Activated naive CD4-positive, alpha-beta T cell treated with anti-CD3 and anti-CD28 coated beads, Interleukin-2, amount 50 U/mL, for 24 hours (primary cell): Measurements from ENCODE around the gene FUOM.

Source experiments
- H3K27ac Mint-ChIP-seq: one replicate; pipeline ENCODE4 v1.8.0; 2021; ENCODE audit warnings: mild to moderate bottlenecking, mixed read lengths
- H3K27me3 Mint-ChIP-seq: one replicate; pipeline ENCODE4 v1.8.0; 2021; ENCODE audit warnings: mixed read lengths
- H3K36me3 Mint-ChIP-seq: one replicate; pipeline ENCODE4 v1.8.0; 2021; ENCODE audit warnings: mixed read lengths
- H3K4me1 Mint-ChIP-seq: one replicate; pipeline ENCODE4 v1.8.0; 2021; ENCODE audit warnings: mixed read lengths
- H3K4me3 Mint-ChIP-seq: one replicate; pipeline ENCODE4 v1.8.0; 2021; ENCODE audit warnings: mild to moderate bottlenecking, mixed read lengths
- H3K9me3 Mint-ChIP-seq: one replicate; pipeline ENCODE4 v1.8.0; 2021; ENCODE audit warnings: mixed read lengths

Gene FUOM, protein sequence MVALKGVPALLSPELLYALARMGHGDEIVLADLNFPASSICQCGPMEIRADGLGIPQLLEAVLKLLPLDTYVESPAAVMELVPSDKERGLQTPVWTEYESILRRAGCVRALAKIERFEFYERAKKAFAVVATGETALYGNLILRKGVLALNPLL

DNA sequence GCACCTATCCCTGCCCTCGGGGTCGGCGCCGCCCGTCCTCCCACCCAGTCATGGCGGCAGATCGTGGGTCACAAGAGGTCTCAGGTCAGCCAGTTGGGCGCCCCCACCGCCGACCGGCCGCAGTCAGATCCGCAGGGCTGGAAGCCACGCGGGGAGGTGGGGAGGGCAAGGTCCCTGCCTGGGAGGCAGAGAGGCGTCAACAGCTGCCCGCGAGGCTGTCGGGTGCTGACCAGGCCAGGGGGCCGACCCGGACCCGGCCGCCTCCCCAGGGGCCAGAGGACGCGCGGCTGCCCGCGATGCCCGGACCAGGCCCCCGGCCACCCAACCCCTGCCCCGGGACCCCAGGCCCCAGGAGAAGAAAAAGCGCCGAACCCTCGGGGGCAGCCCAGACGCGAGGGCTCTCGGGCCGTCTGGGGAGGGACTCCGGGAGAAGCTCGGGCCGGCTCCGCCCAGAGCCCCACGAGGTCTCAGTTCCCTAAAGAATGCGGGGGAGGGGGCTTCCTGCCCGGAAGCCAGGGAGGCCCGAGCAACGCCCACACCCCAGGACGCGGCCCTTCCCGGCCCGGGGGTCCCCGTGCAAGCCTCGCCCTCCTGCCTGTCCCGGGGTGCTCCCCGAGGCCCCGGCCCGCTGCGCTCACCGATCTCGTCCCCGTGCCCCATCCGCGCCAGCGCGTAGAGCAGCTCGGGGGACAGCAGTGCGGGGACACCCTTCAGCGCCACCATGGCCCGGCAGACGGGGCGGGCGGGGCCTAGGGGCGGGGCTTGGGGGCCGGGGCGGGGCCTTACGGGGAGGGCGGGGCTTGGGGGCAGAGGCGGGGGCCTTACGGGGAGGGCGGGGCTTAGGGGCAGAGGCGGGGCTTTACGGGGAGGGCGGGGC, at the start of gene FUOM:
TSS of gene FUOM (minus strand) at position 735 of the 877 bp plus-strand sequence. CDS start at position 723, 12 bp downstream.
- Mint-ChIP-seq H3K27me3 (no peaks in the 10 kb centered on the region), H3K27ac (peak within 1 kb of the TSS; percentile 8), H3K36me3 (no peaks in the 10 kb centered on the region), H3K4me1 (no peaks in the 10 kb centered on the region), H3K4me3 (peak within 1 kb of the TSS; percentile 85), H3K9me3 (no peaks in the 10 kb centered on the region)

DNA sequence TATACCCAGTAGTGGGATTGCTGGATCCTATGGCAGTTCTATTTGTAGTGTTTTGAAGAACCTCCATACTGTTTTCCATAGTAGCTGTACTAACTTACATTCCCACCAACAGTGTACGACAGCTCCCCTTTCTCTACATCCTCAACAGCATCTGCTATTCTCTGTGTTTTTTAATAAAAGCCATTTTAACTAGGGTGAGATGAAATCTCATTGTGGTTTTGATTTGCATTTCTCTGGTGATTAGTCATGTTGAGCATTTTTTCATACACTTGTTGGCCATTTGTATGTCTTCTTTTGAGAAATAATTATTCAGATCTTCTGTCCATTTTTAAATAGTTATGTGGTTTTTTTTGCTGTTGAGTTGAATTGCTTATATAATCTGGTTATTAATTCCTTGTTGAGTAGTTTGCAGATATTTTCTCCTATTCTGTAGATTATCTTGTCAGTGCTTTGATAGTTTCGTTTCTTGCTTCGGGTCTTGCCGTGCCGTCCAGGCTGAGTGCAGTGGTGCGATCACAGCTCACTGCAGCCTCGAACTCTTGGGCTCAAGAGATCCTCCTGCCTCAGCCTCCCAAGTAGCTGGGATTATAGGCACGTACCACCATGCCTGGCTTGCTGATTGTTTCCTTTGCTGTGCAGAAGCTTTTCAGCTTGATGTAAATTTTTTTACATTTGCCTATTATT, 48.2 kb upstream of the FUOM start:
- Mint-ChIP-seq H3K27ac (peak overlapping the region; percentile 4), H3K4me3 (no peak overlapping the region), H3K27me3 (no peaks in the 10 kb centered on the region), H3K4me1 (peaks cover 54% of the 10 kb centered on the region), H3K36me3 (peaks cover 49% of the 10 kb centered on the region), H3K9me3 (peaks cover 3% of the 10 kb centered on the region)

DNA sequence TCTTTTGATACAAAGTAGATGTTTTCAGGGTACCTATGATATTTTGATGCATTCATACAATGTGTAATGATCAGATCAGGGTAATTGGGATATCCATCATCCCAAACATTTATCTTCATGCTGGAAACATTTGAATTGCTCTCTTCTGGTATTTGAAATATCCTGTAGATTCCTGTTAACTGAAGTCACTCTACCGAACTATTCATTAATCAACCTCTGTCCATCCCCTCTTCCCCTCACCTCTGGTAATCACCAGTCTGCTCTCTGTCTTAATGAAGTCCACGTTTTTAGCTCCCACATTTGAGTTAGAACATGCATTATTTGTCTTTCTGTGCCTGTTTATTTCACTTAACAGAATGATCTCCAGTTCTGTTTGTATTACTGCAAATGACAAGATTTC, 47.5 kb upstream of the FUOM start:
- H3K27me3 Mint-ChIP-seq = no peaks in the 10 kb centered on the region
- peaks cover 43% of the 10 kb centered on the region for H3K36me3 Mint-ChIP-seq
- H3K4me1 Mint-ChIP-seq = peaks cover 58% of the 10 kb centered on the region
- no peaks in the 10 kb centered on the region for H3K9me3 Mint-ChIP-seq
- H3K27ac Mint-ChIP-seq = no peak overlapping the region
- H3K4me3 Mint-ChIP-seq = no peak overlapping the region

DNA sequence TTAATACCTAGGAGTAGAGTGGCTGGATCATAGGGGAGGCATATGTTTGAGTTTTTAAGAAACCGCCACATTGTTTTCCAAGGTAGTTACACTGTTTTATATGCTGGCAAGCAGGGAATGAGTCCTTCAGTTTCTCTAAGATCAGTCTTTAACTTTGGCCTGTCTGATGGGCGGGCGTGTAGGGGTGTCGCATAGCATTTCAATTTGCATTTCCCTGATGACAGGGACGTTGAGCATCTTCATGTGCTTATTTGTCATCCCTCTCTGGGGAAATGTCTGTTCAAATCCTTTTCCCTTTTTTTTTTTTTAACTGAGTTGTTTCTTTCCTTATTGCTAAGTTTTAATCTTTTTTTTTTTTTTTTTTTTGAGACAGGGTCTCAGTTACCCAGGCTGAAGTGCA, 46.0 kb upstream of the FUOM start:
- Mint-ChIP-seq H3K9me3 (no peaks in the 10 kb centered on the region), H3K27me3 (no peaks in the 10 kb centered on the region), H3K27ac (peak overlapping the region; percentile 21), H3K4me3 (no peak overlapping the region), H3K36me3 (peaks cover 30% of the 10 kb centered on the region), H3K4me1 (peaks cover 51% of the 10 kb centered on the region)

DNA sequence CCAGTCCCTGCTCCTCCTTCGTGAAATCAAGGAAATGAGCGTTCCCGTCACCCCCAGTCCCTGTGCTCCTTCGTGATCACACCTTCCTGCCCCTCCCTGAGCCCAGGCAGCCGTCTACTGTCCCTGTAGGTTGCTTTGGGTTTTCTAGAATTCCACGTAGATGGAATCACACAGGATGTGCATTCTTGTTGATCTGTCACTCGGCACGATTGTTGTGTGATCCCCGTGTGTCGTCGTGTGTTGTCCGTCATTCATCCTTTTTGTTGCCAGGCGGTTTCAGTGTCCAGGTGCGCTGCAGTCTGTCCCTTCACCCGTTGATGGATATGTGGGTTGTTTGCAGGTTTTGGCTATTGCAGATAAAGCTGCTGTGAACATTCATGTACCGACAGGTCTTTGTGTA, 45.5 kb upstream of the FUOM start:
- peaks cover 26% of the 10 kb centered on the region for H3K36me3 Mint-ChIP-seq
- no peak overlapping the region for H3K4me3 Mint-ChIP-seq
- H3K4me1 Mint-ChIP-seq = peaks cover 48% of the 10 kb centered on the region
- H3K27ac Mint-ChIP-seq = no peak overlapping the region
- H3K27me3 Mint-ChIP-seq = no peaks in the 10 kb centered on the region
- H3K9me3 Mint-ChIP-seq = no peaks in the 10 kb centered on the region

DNA sequence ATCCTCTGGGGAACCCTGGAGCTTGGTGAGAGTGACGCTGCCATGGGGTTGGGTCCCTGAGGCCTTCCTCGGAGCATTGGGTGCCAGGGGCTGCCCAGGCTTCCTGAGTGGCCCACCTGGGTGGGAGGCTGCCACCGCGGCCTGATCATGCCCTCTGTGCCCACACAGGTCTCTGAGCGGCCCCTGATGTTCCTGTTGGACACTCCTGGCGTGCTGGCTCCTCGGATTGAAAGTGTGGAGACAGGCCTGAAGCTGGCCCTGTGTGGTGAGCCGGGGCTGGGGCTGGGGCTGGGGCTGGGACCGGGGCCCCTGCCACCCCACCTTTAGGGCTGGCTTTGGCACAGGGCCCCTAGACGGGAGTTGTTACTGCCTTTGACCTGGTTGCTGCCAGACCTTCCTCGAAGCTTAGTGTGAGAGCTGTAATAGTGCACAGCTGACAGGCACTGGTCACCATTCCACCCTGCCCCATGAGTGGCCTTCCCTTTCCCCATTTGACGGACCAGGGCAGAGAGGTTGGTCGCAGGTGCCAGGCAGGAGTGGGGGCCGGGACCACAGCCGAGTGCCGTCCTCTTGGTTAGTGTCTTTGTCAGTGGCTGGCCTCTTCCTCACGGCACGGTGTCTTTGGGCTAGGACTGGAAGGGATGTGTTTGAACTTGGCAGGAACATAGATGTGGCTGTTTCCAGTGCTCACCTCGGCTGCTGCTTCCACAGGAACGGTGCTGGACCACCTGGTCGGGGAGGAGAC, 44.3 kb upstream of the FUOM start:
- no peak overlapping the region for H3K27ac Mint-ChIP-seq
- peaks cover 49% of the 10 kb centered on the region for H3K4me1 Mint-ChIP-seq
- no peak overlapping the region for H3K4me3 Mint-ChIP-seq

DNA sequence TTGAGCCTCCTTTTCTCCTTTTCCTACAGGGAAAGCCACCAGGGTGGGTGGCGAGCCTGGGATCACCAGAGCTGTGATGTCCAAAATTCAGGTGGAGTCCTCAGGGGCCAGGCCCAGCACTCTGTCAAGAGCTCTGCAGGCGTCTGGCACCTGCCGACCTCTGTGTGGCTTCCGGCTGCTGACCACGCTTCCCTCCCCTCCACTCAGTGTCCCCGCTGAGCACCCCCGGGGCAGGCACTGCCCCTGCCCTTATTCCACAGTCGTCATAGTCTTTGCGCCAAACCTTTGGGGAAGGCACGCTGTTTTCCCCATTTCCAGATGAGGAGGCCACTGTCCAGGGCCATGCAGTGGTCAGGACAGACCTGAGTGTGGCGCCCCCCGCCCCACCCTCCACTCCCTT, 43.7 kb upstream of the FUOM start:
- peaks cover 52% of the 10 kb centered on the region for H3K4me1 Mint-ChIP-seq
- no peak overlapping the region for H3K4me3 Mint-ChIP-seq
- no peak overlapping the region for H3K27ac Mint-ChIP-seq
- H3K36me3 Mint-ChIP-seq = peaks cover 16% of the 10 kb centered on the region
- H3K27me3 Mint-ChIP-seq = no peaks in the 10 kb centered on the region
- H3K9me3 Mint-ChIP-seq = no peaks in the 10 kb centered on the region

More for the DNA sequence above, 44.3 kb upstream of the FUOM start:
- Mint-ChIP-seq H3K36me3 (peaks cover 20% of the 10 kb centered on the region), H3K9me3 (no peaks in the 10 kb centered on the region), H3K27me3 (no peaks in the 10 kb centered on the region)

DNA sequence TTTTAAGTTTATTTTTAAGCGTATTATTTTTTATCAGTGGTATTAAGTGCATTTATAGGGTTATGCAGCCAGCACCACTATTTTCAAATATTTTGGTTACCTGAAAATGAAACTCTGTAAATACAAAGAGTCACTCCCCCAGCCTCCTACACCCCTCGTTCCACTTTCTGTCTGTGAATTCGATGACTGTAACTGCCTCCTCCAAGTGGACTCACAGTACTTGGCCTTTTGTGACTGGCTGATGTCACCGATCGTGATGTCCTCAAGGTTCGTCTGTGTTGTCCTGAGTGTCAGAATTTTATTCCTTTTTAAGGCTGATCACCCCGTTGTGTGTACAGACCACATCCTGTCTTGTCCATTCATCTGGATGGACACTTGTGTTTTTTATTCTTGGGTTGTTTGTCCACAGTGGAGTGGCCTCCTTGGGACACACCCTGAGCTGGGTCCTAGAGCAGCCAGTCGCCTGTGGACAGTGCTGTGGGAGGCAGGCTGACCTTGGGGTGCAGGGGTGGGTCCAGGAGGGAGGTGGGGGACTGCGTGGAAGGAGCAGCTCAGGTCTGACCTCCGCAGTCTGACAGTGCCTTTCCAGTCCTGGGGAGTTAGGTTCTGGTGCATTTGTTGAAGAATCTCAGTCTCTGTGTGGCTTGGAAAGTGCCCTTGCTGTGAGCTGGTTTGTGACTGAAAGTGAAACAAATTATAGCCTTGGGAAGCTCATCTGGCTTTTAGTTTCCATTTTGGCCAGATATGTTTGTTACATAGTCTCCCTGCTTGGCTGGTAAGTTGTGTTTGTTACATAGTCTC, 43.0 kb upstream of the FUOM start:
- Mint-ChIP-seq H3K36me3 (peaks cover 14% of the 10 kb centered on the region), H3K27ac (no peak overlapping the region)

DNA sequence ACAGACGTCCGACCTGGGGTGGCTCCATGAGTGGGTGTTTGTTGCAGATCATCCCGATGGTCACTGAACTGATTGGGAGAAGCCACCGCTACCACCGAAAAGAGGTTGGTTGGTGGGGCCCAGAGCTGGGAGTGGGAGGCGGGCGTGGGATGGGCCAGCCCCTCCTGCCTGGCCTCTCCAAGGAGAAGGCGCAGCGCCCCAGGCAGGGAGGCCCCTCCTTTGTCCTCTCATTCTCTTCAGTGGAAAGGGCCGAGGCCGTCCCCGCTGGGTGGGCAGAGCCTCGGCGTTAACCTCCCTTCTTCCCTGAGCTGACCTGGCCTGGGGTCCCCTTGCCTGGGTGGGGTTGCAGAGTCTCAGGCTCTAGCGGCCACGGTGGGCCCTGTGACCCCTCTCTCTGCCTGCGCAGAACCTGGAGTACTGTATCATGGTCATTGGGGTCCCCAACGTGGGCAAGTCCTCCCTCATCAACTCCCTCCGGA, 41.3 kb upstream of the FUOM start:
- Mint-ChIP-seq H3K4me3 (no peak overlapping the region), H3K27ac (no peak overlapping the region), H3K27me3 (no peaks in the 10 kb centered on the region), H3K4me1 (peaks cover 46% of the 10 kb centered on the region), H3K9me3 (no peaks in the 10 kb centered on the region), H3K36me3 (peaks cover 6% of the 10 kb centered on the region)

More for the DNA sequence above, 43.0 kb upstream of the FUOM start:
- peaks cover 52% of the 10 kb centered on the region for H3K4me1 Mint-ChIP-seq
- no peaks in the 10 kb centered on the region for H3K27me3 Mint-ChIP-seq
- H3K4me3 Mint-ChIP-seq = no peak overlapping the region
- H3K9me3 Mint-ChIP-seq = no peaks in the 10 kb centered on the region

DNA sequence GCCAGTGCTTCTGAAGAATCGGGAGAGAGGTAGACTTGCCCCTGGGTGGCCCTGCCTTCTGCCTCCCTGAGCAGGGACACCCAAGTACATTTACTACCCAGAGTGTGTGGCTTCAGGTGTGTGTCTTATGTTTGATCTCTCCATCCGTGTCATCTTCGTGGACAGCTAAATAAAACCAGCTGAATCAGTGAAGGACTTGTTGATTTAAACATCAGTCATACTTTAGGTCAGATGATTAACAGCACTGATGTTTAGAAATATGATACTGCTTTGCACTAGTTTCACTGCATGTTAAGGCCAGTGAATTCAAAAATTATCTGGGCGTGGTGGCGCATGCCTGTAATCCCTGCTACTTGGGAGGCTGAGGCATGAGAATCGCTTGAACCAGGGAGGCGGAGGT, 40.1 kb upstream of the FUOM start:
- Mint-ChIP-seq H3K4me1 (peaks cover 46% of the 10 kb centered on the region), H3K27ac (no peak overlapping the region), H3K9me3 (no peaks in the 10 kb centered on the region), H3K27me3 (no peaks in the 10 kb centered on the region), H3K4me3 (no peak overlapping the region), H3K36me3 (peaks cover 1% of the 10 kb centered on the region)

DNA sequence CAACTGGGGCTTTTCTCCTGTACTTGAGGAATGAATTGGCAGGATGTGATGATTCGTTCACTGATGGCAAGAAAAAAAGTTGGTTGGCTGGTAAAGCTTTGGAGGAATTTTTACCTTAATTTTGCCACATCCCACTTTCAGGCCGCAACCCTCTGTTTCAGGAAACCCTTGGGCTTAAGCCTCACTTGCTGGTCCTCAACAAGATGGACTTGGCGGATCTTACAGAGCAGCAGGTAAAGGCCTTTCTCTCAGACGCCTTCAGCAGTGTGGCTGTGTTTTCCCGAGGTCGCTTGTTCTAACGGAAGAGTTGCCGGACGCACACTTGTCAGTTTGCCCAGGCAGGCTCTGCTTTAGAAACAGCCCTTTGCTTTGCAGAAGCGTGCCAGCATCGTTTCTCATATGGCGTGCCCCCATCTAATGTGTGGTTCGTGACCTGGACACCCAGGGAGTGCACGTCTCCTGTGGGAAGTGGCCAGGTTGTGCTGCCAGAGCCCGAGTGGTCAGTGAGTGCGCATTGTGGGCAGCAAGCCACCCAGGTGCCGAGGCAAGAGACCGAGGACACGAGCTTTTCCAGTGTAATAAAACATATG, 38.3 kb upstream of the FUOM start:
- no peak overlapping the region for H3K27ac Mint-ChIP-seq
- H3K4me3 Mint-ChIP-seq = no peak overlapping the region
- peaks cover 1% of the 10 kb centered on the region for H3K36me3 Mint-ChIP-seq
- no peaks in the 10 kb centered on the region for H3K9me3 Mint-ChIP-seq
- H3K27me3 Mint-ChIP-seq = no peaks in the 10 kb centered on the region
- H3K4me1 Mint-ChIP-seq = peaks cover 50% of the 10 kb centered on the region

DNA sequence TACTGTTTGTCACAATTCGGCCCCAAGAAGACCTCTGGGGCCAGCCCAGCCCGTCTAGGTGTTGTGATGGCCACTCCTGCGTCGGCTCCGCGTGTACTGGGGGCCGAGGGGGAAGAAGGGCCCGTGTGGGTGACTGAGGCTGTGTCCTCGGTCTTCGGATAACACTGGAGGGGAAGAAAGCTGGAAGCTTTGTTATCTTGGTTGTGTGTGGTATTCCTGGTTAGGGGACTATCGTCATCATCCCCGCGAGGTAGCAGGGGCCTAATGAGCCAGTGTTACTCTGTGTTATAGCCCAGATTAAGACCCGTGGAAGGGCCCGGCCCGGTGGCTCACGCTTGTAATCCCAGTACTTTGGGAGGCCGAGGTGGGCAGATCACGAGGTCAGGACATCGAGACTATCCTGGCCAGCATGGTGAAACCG, 37.0 kb upstream of the FUOM start:
- Mint-ChIP-seq H3K4me1 (peaks cover 56% of the 10 kb centered on the region), H3K9me3 (no peaks in the 10 kb centered on the region), H3K36me3 (peaks cover 1% of the 10 kb centered on the region), H3K27ac (peak overlapping the region; percentile 98), H3K27me3 (no peaks in the 10 kb centered on the region), H3K4me3 (peak overlapping the region; percentile 98)

DNA sequence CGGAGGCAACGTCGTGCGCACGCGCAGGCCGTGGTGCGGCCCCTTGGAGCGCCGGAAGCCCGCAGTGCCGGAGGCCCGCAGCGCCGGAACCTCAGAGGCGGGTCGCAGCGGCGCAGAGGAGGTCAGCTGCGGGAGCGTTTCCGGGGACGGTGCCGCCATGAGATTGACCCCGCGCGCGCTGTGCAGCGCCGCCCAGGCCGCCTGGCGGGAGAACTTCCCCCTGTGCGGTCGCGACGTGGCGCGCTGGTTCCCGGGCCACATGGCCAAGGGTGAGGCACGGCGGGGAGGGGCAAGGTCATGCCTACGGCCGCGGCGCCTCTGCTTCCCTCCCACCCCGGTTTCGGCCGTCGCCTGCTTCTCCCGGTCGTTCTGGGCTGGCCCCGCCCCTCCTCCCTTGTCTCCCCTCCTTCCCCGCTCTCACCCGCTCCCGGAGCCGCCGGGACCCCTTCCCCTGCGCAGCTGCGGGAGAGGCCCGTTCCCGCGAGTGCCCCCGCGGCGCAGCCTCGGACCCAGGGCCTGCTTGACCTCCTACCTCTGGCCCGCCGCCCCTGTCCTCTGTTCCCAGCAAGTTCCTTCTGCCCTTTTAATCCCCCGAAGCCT, 36.3 kb upstream of the FUOM start, which contains the start of gene MTG1:
TSS of gene MTG1 (plus strand) at position 94 of the 600 bp plus-strand sequence. CDS start at position 158, 64 bp downstream.
- H3K4me1 Mint-ChIP-seq = peaks cover 58% of the 10 kb centered on the region
- peak within 1 kb of the TSS; percentile 98 for H3K27ac Mint-ChIP-seq

More for the DNA sequence above, 36.3 kb upstream of the FUOM start, which contains the start of gene MTG1:
- Mint-ChIP-seq H3K4me3 (peak within 1 kb of the TSS; percentile 98), H3K36me3 (peaks cover 1% of the 10 kb centered on the region), H3K27me3 (no peaks in the 10 kb centered on the region), H3K9me3 (no peaks in the 10 kb centered on the region)
